Esophagus (tissue), 2 donors: ENCODE measurements around the gene LRP5. TPM values are rescaled to one million over a fixed set of nuclear protein-coding genes. Genes with fewer than 3 reads are reported as not detected.

Source experiments
- H3K27ac ChIP-seq, 2 donors: one replicate each; pipeline ENCODE4 v1.5.1; 2013; ENCODE audit warnings: low read depth in 2 of 2, mild to moderate bottlenecking in 2 of 2, inconsistent platforms in 1 of 2, low read length in 1 of 2, moderate library complexity in 1 of 2
- H3K27me3 ChIP-seq, 2 donors: one replicate each; pipeline ENCODE4 v1.6.1; 2013; ENCODE audit warnings: low read length in 2 of 2, control low read depth in 1 of 2, mild to moderate bottlenecking in 1 of 2; ENCODE audit not compliant: insufficient read depth in 2 of 2, control insufficient read depth in 1 of 2
- H3K36me3 ChIP-seq, 2 donors: one replicate each; pipeline ENCODE4 v1.6.1; 2013; ENCODE audit warnings: low read length in 1 of 2; ENCODE audit not compliant: control insufficient read depth in 2 of 2, insufficient read depth in 2 of 2
- H3K4me1 ChIP-seq, 2 donors: one replicate each; pipeline ENCODE4 v1.6.1; 2013; ENCODE audit warnings: low read length in 1 of 2; ENCODE audit not compliant: control insufficient read depth in 2 of 2, insufficient read depth in 2 of 2
- H3K4me3 ChIP-seq, 2 donors: one replicate each; pipeline ENCODE4 v1.5.1; 2013; ENCODE audit warnings: low read length in 2 of 2, mild to moderate bottlenecking in 2 of 2, low read depth in 1 of 2, moderate library complexity in 1 of 2
- H3K9me3 ChIP-seq, 2 donors: one replicate each; pipeline ENCODE4 v1.6.1; 2013; ENCODE audit warnings: mild to moderate bottlenecking in 2 of 2, low read depth in 1 of 2, low read length in 1 of 2, moderate library complexity in 1 of 2; ENCODE audit not compliant: control insufficient read depth in 2 of 2, insufficient read depth in 1 of 2
- WGBS, 2 donors: extraction: QIAGEN DNeasy Blood & Tissue Kit; methylation state at CpG; one replicate each; pipeline ENCODE4 v1.1.7; 2013; 5-methylcytosine and 5-hydroxymethylcytosine counted together
- polyA plus RNA-seq, 2 donors: library from polyadenylated mRNA; stranded (reverse); fragments of 200-250 nt; gene quantifications; one replicate each; pipeline ENCODE4 v1.2.3, GENCODE V29; 2013
- donor health status: healthy with polysubstance abuse.
- donor health status: Bipolar disorder and iron deficiency.

Gene LRP5
- polyA plus RNA-seq, 2 donors, result 16.0 to 24.5 TPM

GRCh38 chr11:68352591-68352990 lies 40.2 kb downstream of the LRP5 start:
- H3K4me1 ChIP-seq, result peaks cover 3 to 24% of the 10 kb centered on the region in 2 donors
- H3K27me3 ChIP-seq, result no peaks in the 10 kb centered on the region
- H3K4me3 ChIP-seq, result no peak overlapping the region
- peaks cover 2 to 7% of the 10 kb centered on the region in 2 donors for H3K36me3 ChIP-seq
- H3K27ac ChIP-seq, result peak overlapping the region; percentile 80 to 81
- no peaks in the 10 kb centered on the region for H3K9me3 ChIP-seq
- 95 to 97% methylated on average over 4 of the region's 4 CpGs for WGBS, 2 donors

GRCh38 chr11:68353118-68353517 lies 40.7 kb downstream of the LRP5 start:
- no peak overlapping the region for H3K4me3 ChIP-seq
- H3K27me3 ChIP-seq, result no peaks in the 10 kb centered on the region
- 67 to 79% methylated on average over 6 to 7 of the region's 7 CpGs for WGBS, 2 donors
- no peaks in the 10 kb centered on the region for H3K9me3 ChIP-seq
- H3K4me1 ChIP-seq, result peaks cover 3 to 24% of the 10 kb centered on the region in 2 donors
- H3K36me3 ChIP-seq, result peaks cover 2 to 4% of the 10 kb centered on the region in 2 donors
- peak overlapping the region; percentile 80 to 81 for H3K27ac ChIP-seq

DNA sequence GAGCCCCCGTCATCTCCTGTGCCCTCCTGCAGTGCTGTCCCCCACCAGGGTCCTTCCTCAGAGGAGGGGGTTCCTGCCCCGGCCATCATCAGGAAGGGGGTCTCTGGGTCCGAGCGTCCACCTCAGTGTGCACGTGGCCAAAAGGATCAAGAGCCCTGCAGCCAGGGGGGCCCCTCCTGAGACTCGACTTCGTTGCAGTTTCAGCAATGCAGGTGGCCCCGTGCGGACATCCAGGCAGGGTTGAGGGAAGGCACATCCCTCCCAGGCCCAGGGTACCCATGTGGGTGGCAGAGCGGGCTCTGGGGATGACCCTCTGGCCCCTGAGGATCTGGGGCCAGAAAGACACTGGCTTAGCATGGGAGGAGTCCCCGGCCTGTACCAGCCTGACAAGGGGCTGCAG lies 41.3 kb downstream of the LRP5 start:
- peaks cover 3 to 24% of the 10 kb centered on the region in 2 donors for H3K4me1 ChIP-seq
- no peaks in the 10 kb centered on the region for H3K27me3 ChIP-seq
- 78 to 81% methylated on average over 11 of the region's 11 CpGs for WGBS, 2 donors
- H3K27ac ChIP-seq, result peak overlapping the region; percentile 80 to 81
- no peak overlapping the region for H3K4me3 ChIP-seq
- peaks cover 2 to 9% of the 10 kb centered on the region in 2 donors for H3K36me3 ChIP-seq
- H3K9me3 ChIP-seq, result peaks cover 0 to under 1% of the 10 kb centered on the region in 2 donors

DNA sequence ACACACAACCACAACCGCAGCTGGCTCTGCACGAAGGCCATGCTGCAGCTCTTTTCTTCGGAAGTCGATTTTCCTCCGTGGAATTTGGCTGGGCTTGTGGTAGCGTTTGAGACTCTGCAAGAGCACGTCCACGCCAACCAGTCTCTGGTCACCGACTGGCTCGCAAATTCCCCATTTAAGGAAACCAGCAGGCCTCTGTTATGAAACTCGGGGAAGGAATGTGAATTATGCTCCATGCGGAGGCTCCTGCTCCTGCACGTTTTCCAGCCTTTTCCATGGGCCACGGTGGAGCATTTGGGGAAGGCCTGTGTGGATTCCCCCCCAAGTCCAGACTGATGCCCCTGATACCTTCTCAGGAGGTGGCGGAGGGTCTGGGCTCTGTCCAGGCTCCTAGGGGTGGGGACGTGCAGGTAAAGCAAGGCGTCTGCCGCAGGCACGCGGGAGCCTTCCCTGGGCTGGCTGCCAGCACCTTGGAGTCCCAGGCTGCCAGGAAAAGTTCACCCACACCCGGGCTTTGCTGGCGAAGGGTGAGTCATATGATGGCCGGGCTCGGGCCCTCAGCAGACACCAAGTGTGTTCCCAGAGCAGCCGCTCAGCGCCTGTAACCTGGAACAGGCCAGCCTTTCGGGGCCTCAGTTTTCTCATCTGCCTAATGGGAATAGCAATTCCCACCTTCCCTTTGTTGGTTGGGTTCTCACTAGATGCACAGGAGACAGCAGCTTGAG lies 41.9 kb downstream of the LRP5 start:
- H3K27me3 ChIP-seq, result no peaks in the 10 kb centered on the region
- peaks cover 3 to 24% of the 10 kb centered on the region in 2 donors for H3K4me1 ChIP-seq
- H3K4me3 ChIP-seq, result no peak overlapping the region
- H3K9me3 ChIP-seq, result peaks cover 2 to 3% of the 10 kb centered on the region in 2 donors
- H3K27ac ChIP-seq, result peak overlapping the region; percentile 80 to 81
- peaks cover 2 to 11% of the 10 kb centered on the region in 2 donors for H3K36me3 ChIP-seq
- WGBS, 2 donors, result 29 to 31% methylated on average over 27 of the region's 27 CpGs

DNA sequence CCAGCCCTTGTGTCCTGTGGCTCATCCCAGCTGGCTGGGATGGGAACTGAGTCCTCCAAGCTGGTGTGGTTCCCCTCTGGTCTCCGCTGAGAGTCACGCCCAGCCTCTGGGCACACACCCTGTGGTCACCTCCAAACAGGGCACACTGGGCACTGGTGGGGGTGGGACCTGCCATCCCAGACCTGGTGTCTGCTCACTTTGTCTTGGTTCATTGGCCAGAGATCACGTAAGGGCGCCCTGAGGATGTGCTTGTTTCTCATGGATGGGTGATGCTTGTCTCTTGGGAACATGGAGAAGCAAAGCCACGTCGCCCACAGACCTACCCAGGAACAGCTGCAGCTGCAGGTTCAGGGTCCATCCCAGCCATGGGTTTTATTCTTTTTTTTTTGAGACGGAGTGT lies 43.1 kb downstream of the LRP5 start:
- peaks cover 2 to 3% of the 10 kb centered on the region in 2 donors for H3K9me3 ChIP-seq
- H3K36me3 ChIP-seq, result peaks cover 0 to 16% of the 10 kb centered on the region in 2 donors
- no peak overlapping the region for H3K4me3 ChIP-seq
- H3K27ac ChIP-seq, result peak overlapping the region; percentile 80 to 81
- H3K4me1 ChIP-seq, result peaks cover 3 to 24% of the 10 kb centered on the region in 2 donors
- WGBS, 2 donors, result 89 to 94% methylated on average over 7 of the region's 7 CpGs
- H3K27me3 ChIP-seq, result no peaks in the 10 kb centered on the region

DNA sequence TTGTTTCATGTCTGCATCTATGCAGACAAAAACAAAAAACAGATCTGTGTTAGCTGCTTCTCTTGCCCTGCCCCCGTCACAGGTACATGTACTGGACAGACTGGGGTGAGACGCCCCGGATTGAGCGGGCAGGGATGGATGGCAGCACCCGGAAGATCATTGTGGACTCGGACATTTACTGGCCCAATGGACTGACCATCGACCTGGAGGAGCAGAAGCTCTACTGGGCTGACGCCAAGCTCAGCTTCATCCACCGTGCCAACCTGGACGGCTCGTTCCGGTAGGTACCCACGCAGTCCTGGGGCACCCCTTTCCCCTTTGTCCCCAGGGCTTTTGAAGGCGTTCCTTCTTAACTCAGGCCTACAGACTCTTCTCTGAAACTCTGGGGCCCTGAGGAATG lies 45.2 kb downstream of the LRP5 start:
- peaks cover 3 to 24% of the 10 kb centered on the region in 2 donors for H3K4me1 ChIP-seq
- 89 to 92% methylated on average over 14 of the region's 14 CpGs for WGBS, 2 donors
- H3K36me3 ChIP-seq, result peaks cover 0 to 16% of the 10 kb centered on the region in 2 donors
- H3K9me3 ChIP-seq, result peaks cover 2 to 3% of the 10 kb centered on the region in 2 donors
- H3K4me3 ChIP-seq, result no peak overlapping the region
- H3K27ac ChIP-seq, result peak overlapping the region in 1 of 2 donors; percentile 52
- H3K27me3 ChIP-seq, result no peaks in the 10 kb centered on the region

- Histone ChIP-seq H3K27me3 (no peaks in the 10 kb centered on the region), H3K4me3 (no peak overlapping the region), H3K27ac (no peak overlapping the region), H3K9me3 (peaks cover 2 to 3% of the 10 kb centered on the region in 2 donors), H3K36me3 (peaks cover 0 to 19% of the 10 kb centered on the region in 2 donors), H3K4me1 (peaks cover 3 to 19% of the 10 kb centered on the region in 2 donors)
- WGBS, 2 donors, result 75 to 77% methylated on average over 6 of the region's 6 CpGs
Measured at GRCh38 chr11:68358416-68358815, 46.0 kb downstream of the LRP5 start.

- Histone ChIP-seq H3K27me3 (no peaks in the 10 kb centered on the region), H3K9me3 (peaks cover 2 to 3% of the 10 kb centered on the region in 2 donors), H3K36me3 (peaks cover 0 to 27% of the 10 kb centered on the region in 2 donors), H3K4me3 (no peak overlapping the region), H3K4me1 (no peaks in the 10 kb centered on the region), H3K27ac (no peak overlapping the region)
- 94 to 97% methylated on average over 8 of the region's 8 CpGs for WGBS, 2 donors
Measured at GRCh38 chr11:68361702-68362101, 49.3 kb downstream of the LRP5 start.

DNA sequence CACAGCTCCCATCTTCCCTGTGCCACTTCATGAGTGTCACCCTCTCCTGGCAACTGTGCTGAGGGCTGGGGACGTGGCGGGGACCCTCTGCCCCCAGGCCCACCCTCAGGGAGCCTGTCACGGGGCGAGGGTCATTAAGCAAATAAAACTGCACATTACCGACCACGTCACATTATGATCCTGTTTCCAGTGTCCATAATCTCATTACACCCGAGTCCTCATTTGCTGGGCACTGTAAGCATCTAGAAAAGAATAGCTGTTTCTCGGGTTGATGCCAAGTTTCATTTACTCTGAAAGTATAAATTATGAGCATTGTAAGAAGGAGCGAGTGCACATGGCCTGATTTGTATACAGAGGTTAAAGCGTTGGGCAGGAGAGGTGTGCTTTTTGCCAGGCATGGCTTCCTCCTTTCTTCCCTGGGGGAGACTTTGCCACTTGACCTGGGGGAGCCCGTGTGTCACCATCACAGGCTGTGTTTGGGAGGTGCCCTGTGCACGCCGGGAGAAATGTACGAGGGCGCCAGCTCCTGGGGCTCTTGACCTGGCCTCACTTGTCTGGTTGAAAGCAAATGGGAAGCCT lies 50.5 kb downstream of the LRP5 start:
- WGBS, 2 donors, result 79 to 80% methylated on average over 15 of the region's 15 CpGs
- H3K27ac ChIP-seq, result peak overlapping the region in 1 of 2 donors; percentile 47
- H3K4me3 ChIP-seq, result no peak overlapping the region
- H3K4me1 ChIP-seq, result no peaks in the 10 kb centered on the region
- peaks cover 2 to 3% of the 10 kb centered on the region in 2 donors for H3K9me3 ChIP-seq
- peaks cover 4 to 34% of the 10 kb centered on the region in 2 donors for H3K36me3 ChIP-seq
- no peaks in the 10 kb centered on the region for H3K27me3 ChIP-seq
